WI38 (cell line): ENCODE data around the gene EHHADH.
A peak's percentile ranks its signal among the peaks of the same experiment; 100 is the strongest.

Experiments
- H3K4me3 ChIP-seq: 2 replicates; pipeline ENCODE4 v1.5.1; 2011; ENCODE audit warnings: low read depth, mild to moderate bottlenecking, control low read depth, low read length
- CTCF ChIP-seq: IDR thresholded peaks from 2 replicates; pipeline ENCODE4 v1.5.1; 2012; ENCODE audit warnings: low read depth, mild to moderate bottlenecking, control low read depth, low read length

Gene EHHADH

GRCh38 chr3:185280572-185281365 lies 26.9 kb upstream of the EHHADH start:
- no peak overlapping the region for H3K4me3 ChIP-seq
- TF ChIP-seq CTCF = peak; percentile 62

GRCh38 chr3:185279587-185280138 lies 25.8 kb upstream of the EHHADH start:
- no peak for TF ChIP-seq CTCF
- H3K4me3 ChIP-seq = no peak overlapping the region

GRCh38 chr3:185276415-185276814 lies 22.6 kb upstream of the EHHADH start:
- no peak overlapping the region for H3K4me3 ChIP-seq
- TF ChIP-seq CTCF = no peak

GRCh38 chr3:185272033-185272432 lies 18.2 kb upstream of the EHHADH start:
- no peak overlapping the region for H3K4me3 ChIP-seq
- TF ChIP-seq CTCF = no peak

- no peak overlapping the region for H3K4me3 ChIP-seq
- TF ChIP-seq CTCF = no peak
Observed at GRCh38 chr3:185270956-185271332, 17.1 kb upstream of the EHHADH start.

- no peak overlapping the region for H3K4me3 ChIP-seq
- TF ChIP-seq CTCF = peak; percentile 33; the same call in 1 of the 2 replicates
Observed at GRCh38 chr3:185270262-185270955, 16.6 kb upstream of the EHHADH start.
